ENCODE data around the gene ANKRD53.
"Not testable (repeated sequence)": the region's sequence is repeated elsewhere in the genome, so short reads cannot be mapped to it uniquely, and the experiment has no call there.

Gene ANKRD53

GRCh38 chr2:71006323-71006722, 27.9 kb downstream of the ANKRD53 start:
- no peak for DNase-seq (ENCODE audit: extremely low read depth in 1 of 2, low read depth in 1 of 2)

GRCh38 chr2:71006955-71007799, 28.7 kb downstream of the ANKRD53 start:
- no peak for DNase-seq (ENCODE audit: extremely low read depth in 1 of 2, low read depth in 1 of 2)

GRCh38 chr2:71008342-71008741, 29.9 kb downstream of the ANKRD53 start:
- DNase-seq (ENCODE audit: extremely low read depth in 1 of 2, low read depth in 1 of 2): no peak

GRCh38 chr2:71011786-71012185, 33.4 kb downstream of the ANKRD53 start:
- not testable (repeated sequence) for DNase-seq (ENCODE audit: extremely low read depth in 1 of 2, low read depth in 1 of 2)

GRCh38 chr2:71018625-71019024, 40.2 kb downstream of the ANKRD53 start:
- no peak for DNase-seq (ENCODE audit: extremely low read depth in 1 of 2, low read depth in 1 of 2)

- DNase-seq (ENCODE audit: extremely low read depth in 1 of 2, low read depth in 1 of 2): not testable (repeated sequence)
Measured at GRCh38 chr2:71019989-71020388, 41.6 kb downstream of the ANKRD53 start.

- DNase-seq (ENCODE audit: extremely low read depth in 1 of 2, low read depth in 1 of 2): not testable (repeated sequence)
Measured at GRCh38 chr2:71021394-71021793, 43.0 kb downstream of the ANKRD53 start.

- peak; percentile 5 to 44 for DNase-seq (ENCODE audit: extremely low read depth in 1 of 2, low read depth in 1 of 2)
Measured at GRCh38 chr2:71023553-71024243, 45.3 kb downstream of the ANKRD53 start.

Data from activated CD8-positive, alpha-beta memory T cell treated with anti-CD3 and anti-CD28 coated beads for 1 hour (primary cell).